NCI-H2171 (cell line): Measurements from ENCODE around the gene ARHGEF17.
"Not testable (repeated sequence)": the region's sequence is repeated elsewhere in the genome, so short reads cannot be mapped to it uniquely, and the experiment has no call there.

Source experiments
- DNase-seq: peaks from one replicate; lab custom pipeline; 2025; lab: John Stamatoyannopoulos, UW

The ARHGEF17 gene

GRCh38 chr11:73308003-73308960 is at the start of gene ARHGEF17:
Gene ARHGEF17, plus strand, starts transcription at chr11:73308276. Its CDS starts 363 bp downstream, at chr11:73308639.
- peak; percentile 80 for DNase-seq

GRCh38 chr11:73259406-73260126 is 48.5 kb upstream of the ARHGEF17 start:
- no peak for DNase-seq

GRCh38 chr11:73260127-73260457 is 48.0 kb upstream of the ARHGEF17 start:
- no peak for DNase-seq

- no peak for DNase-seq
These were observed 45.1 kb upstream of the ARHGEF17 start for GRCh38 chr11:73262851-73263495.

- no peak for DNase-seq
These were observed 44.4 kb upstream of the ARHGEF17 start for GRCh38 chr11:73263640-73264039.

GRCh38 chr11:73265278-73265810 is 42.7 kb upstream of the ARHGEF17 start:
- DNase-seq: no peak

- DNase-seq: no peak
These were observed 42.0 kb upstream of the ARHGEF17 start for GRCh38 chr11:73265853-73266645.

GRCh38 chr11:73266646-73267020 is 41.4 kb upstream of the ARHGEF17 start:
- no peak for DNase-seq

- DNase-seq: peak; percentile 28
These were observed 40.8 kb upstream of the ARHGEF17 start for GRCh38 chr11:73267122-73267846.

GRCh38 chr11:73267906-73268540 is 40.1 kb upstream of the ARHGEF17 start:
- no peak for DNase-seq

- DNase-seq: no peak
These were observed 39.3 kb upstream of the ARHGEF17 start for GRCh38 chr11:73268671-73269271.

GRCh38 chr11:73269459-73270015 is 38.5 kb upstream of the ARHGEF17 start:
- DNase-seq: no peak

- DNase-seq: no peak
These were observed 37.8 kb upstream of the ARHGEF17 start for GRCh38 chr11:73270016-73270854.

GRCh38 chr11:73270855-73271477 is 37.1 kb upstream of the ARHGEF17 start:
- no peak for DNase-seq

- not testable (repeated sequence) for DNase-seq
These were observed 36.6 kb upstream of the ARHGEF17 start for GRCh38 chr11:73271478-73271865.

GRCh38 chr11:73271936-73272679 is 36.0 kb upstream of the ARHGEF17 start, which contains the start of gene P2RY6:
Gene P2RY6, plus strand, starts transcription at chr11:73272338. Its CDS starts 24,181 bp downstream, at chr11:73296519.
- DNase-seq: no peak

- no peak for DNase-seq
These were observed 35.4 kb upstream of the ARHGEF17 start for GRCh38 chr11:73272680-73273038.
